NCI-H446 treated with DMSO at 0.1 percent for 48 hours (cell line): ENCODE data around the gene ATXN1.

Source experiments
- DNase-seq: peaks from one replicate; lab custom pipeline; 2025; lab: John Stamatoyannopoulos, UW

Gene ATXN1

DNA sequence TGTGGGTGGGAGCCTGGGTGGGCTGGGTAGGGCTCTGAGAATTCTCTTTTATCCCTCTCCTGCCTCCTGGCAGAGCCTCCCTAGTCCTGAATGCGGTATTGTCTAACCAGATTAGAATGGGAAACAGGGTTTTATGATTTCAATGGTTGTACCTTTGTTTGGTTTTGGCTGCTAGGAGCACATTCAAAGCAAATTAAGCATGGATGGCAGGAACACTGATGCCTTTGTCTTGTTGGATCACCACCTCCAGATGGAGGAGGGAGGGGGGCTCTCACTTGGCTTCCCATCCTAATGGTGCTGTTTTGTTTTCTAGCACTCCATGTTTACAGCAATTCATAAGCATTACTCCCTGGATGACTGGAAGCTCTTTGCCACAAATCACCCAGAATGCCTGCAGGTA is 511.3 kb downstream of the ATXN1 start:
- no peak for DNase-seq
